Measurements from ENCODE around the gene PPARG. TPM values are rescaled to one million over a fixed set of nuclear protein-coding genes. Genes with fewer than 3 reads are reported as not detected.
"Not testable (repeated sequence)": the region's sequence is repeated elsewhere in the genome, so short reads cannot be mapped to it uniquely, and the experiment has no call there.

Gene PPARG
- total RNA-seq: 1 to 10 TPM in 1 of 3 donors, under 1 TPM in 2; 0.47 to 1.8 (median 0.83) TPM

- DNase-seq (no peak), ATAC-seq (peak; percentile 46 to 65)
- peaks cover 55% of the 10 kb centered on the region for H3K27me3 Mint-ChIP-seq (ENCODE audit: low read depth)
- peaks cover 7% of the 10 kb centered on the region for H3K9me3 Mint-ChIP-seq
- no peaks in the 10 kb centered on the region for H3K36me3 Mint-ChIP-seq (ENCODE audit: insufficient read depth)
- peak within 1 kb of the TSS; percentile 54 for H3K4me3 Mint-ChIP-seq
- H3K4me1 Mint-ChIP-seq (ENCODE audit: low read depth): peaks cover 7% of the 10 kb centered on the region
These were observed at the start of gene PPARG for GRCh38 chr3:12288182-12289129. Gene PPARG (plus strand): TSS chr3:12289070. CDS start chr3:12379712, 90,642 bp downstream.

- H3K36me3 Mint-ChIP-seq (ENCODE audit: insufficient read depth): no peaks in the 10 kb centered on the region
- no peaks in the 10 kb centered on the region for H3K4me1 Mint-ChIP-seq (ENCODE audit: low read depth)
- DNase-seq (no peak), ATAC-seq (no peak)
- peaks cover 4% of the 10 kb centered on the region for H3K27me3 Mint-ChIP-seq (ENCODE audit: low read depth)
- H3K9me3 Mint-ChIP-seq: no peaks in the 10 kb centered on the region
- no peak overlapping the region for H3K4me3 Mint-ChIP-seq
These were observed 49.6 kb upstream of the PPARG start for GRCh38 chr3:12239301-12239700.

- H3K9me3 Mint-ChIP-seq: no peaks in the 10 kb centered on the region
- no peak for ATAC-seq
These were observed 46.1 kb upstream of the PPARG start for GRCh38 chr3:12242772-12243171.

GRCh38 chr3:12246497-12247163 lies 42.2 kb upstream of the PPARG start:
- no peak for ATAC-seq
- no peak overlapping the region for H3K4me3 Mint-ChIP-seq
- no peak for DNase-seq

More at GRCh38 chr3:12242772-12243171, 46.1 kb upstream of the PPARG start:
- H3K4me1 Mint-ChIP-seq (ENCODE audit: low read depth): no peaks in the 10 kb centered on the region
- peaks cover 17% of the 10 kb centered on the region for H3K27me3 Mint-ChIP-seq (ENCODE audit: low read depth)
- DNase-seq: no peak
- no peaks in the 10 kb centered on the region for H3K36me3 Mint-ChIP-seq (ENCODE audit: insufficient read depth)
- H3K4me3 Mint-ChIP-seq: no peak overlapping the region

GRCh38 chr3:12247411-12247810 lies 41.5 kb upstream of the PPARG start:
- ATAC-seq: no peak
- Mint-ChIP-seq H3K4me3 (no peak overlapping the region), H3K9me3 (peaks cover 12% of the 10 kb centered on the region), H3K27me3 (ENCODE audit: low read depth) (peaks cover 22% of the 10 kb centered on the region), H3K36me3 (ENCODE audit: insufficient read depth) (no peaks in the 10 kb centered on the region), H3K4me1 (ENCODE audit: low read depth) (no peaks in the 10 kb centered on the region)
- no peak for DNase-seq

More at GRCh38 chr3:12246497-12247163, 42.2 kb upstream of the PPARG start:
- H3K4me1 Mint-ChIP-seq (ENCODE audit: low read depth): no peaks in the 10 kb centered on the region
- peaks cover 12% of the 10 kb centered on the region for H3K9me3 Mint-ChIP-seq
- peaks cover 22% of the 10 kb centered on the region for H3K27me3 Mint-ChIP-seq (ENCODE audit: low read depth)
- no peaks in the 10 kb centered on the region for H3K36me3 Mint-ChIP-seq (ENCODE audit: insufficient read depth)

DNA sequence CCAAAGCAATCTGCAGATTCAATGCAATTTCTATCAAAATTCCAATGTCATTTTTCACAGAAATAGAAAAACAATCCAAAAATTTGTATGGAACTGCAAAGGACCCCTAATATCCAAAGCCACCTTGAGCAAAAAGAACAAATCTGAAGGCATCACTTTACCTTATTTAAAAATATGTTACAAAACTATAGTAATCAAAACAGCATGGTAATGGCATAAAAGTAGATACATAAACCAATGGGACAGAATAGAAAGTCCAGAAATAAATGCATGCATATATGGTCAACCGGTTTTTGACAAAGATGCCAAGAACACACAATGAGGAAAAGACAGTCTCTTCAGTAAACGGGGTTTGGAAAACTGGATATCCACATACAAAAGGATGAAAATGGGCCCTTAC lies 39.4 kb upstream of the PPARG start:
- Mint-ChIP-seq H3K9me3 (peaks cover 12% of the 10 kb centered on the region), H3K36me3 (ENCODE audit: insufficient read depth) (no peaks in the 10 kb centered on the region), H3K4me3 (no peak overlapping the region), H3K4me1 (ENCODE audit: low read depth) (no peaks in the 10 kb centered on the region), H3K27me3 (ENCODE audit: low read depth) (peaks cover 22% of the 10 kb centered on the region)
- no peak for ATAC-seq
- DNase-seq: no peak

DNA sequence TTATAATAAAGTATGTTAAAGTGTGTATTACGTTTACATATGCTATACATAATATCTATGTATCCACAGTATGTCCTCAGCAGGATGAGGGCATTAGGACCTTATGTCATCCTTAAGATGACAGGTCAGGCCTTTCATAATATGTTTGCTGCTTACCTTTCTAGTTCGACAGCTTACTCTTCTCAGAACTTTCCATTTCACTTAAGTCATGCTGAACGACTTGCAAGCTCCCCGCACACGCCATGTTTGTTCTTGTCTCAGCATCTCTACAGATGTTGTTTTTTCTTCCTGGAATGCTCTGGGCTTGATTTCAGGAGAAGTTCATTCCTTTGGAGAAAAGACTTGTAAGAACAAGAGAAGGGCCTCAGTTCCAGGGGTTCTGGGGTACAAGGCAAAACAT lies 36.0 kb upstream of the PPARG start:
- Mint-ChIP-seq H3K4me1 (ENCODE audit: low read depth) (no peaks in the 10 kb centered on the region), H3K4me3 (no peak overlapping the region), H3K36me3 (ENCODE audit: insufficient read depth) (no peaks in the 10 kb centered on the region), H3K9me3 (peaks cover 12% of the 10 kb centered on the region), H3K27me3 (ENCODE audit: low read depth) (peaks cover 8% of the 10 kb centered on the region)
- DNase-seq (no peak), ATAC-seq (no peak)

GRCh38 chr3:12253516-12254343 lies 35.1 kb upstream of the PPARG start:
- ATAC-seq (no peak), DNase-seq (no peak)
- peaks cover 6% of the 10 kb centered on the region for H3K27me3 Mint-ChIP-seq (ENCODE audit: low read depth)
- no peaks in the 10 kb centered on the region for H3K36me3 Mint-ChIP-seq (ENCODE audit: insufficient read depth)
- no peak overlapping the region for H3K4me3 Mint-ChIP-seq
- no peaks in the 10 kb centered on the region for H3K4me1 Mint-ChIP-seq (ENCODE audit: low read depth)
- H3K9me3 Mint-ChIP-seq: peaks cover 12% of the 10 kb centered on the region

- H3K27me3 Mint-ChIP-seq (ENCODE audit: low read depth): peaks cover 9% of the 10 kb centered on the region
- DNase-seq (no peak), ATAC-seq (no peak)
- no peak overlapping the region for H3K4me3 Mint-ChIP-seq
- H3K9me3 Mint-ChIP-seq: peaks cover under 1% of the 10 kb centered on the region
- H3K36me3 Mint-ChIP-seq (ENCODE audit: insufficient read depth): no peaks in the 10 kb centered on the region
- no peaks in the 10 kb centered on the region for H3K4me1 Mint-ChIP-seq (ENCODE audit: low read depth)
These were observed 33.5 kb upstream of the PPARG start for GRCh38 chr3:12255393-12255792.

- ATAC-seq (no peak), DNase-seq (no peak)
- Mint-ChIP-seq H3K4me1 (ENCODE audit: low read depth) (no peaks in the 10 kb centered on the region), H3K27me3 (ENCODE audit: low read depth) (peaks cover 10% of the 10 kb centered on the region), H3K36me3 (ENCODE audit: insufficient read depth) (no peaks in the 10 kb centered on the region), H3K9me3 (no peaks in the 10 kb centered on the region), H3K4me3 (no peak overlapping the region)
These were observed 30.0 kb upstream of the PPARG start for GRCh38 chr3:12258911-12259310.

- H3K36me3 Mint-ChIP-seq (ENCODE audit: insufficient read depth); ATAC-seq; H3K4me3 Mint-ChIP-seq; H3K27me3 Mint-ChIP-seq (ENCODE audit: low read depth); DNase-seq; H3K9me3 Mint-ChIP-seq; H3K4me1 Mint-ChIP-seq (ENCODE audit: low read depth): not testable (repeated sequence)
These were observed 26.7 kb upstream of the PPARG start for GRCh38 chr3:12262173-12262572.

- H3K9me3 Mint-ChIP-seq: no peaks in the 10 kb centered on the region
- no peaks in the 10 kb centered on the region for H3K27me3 Mint-ChIP-seq (ENCODE audit: low read depth)
- no peaks in the 10 kb centered on the region for H3K4me1 Mint-ChIP-seq (ENCODE audit: low read depth)
- H3K4me3 Mint-ChIP-seq: no peak overlapping the region
- DNase-seq (no peak), ATAC-seq (no peak)
- H3K36me3 Mint-ChIP-seq (ENCODE audit: insufficient read depth): no peaks in the 10 kb centered on the region
These were observed 23.4 kb upstream of the PPARG start for GRCh38 chr3:12265508-12265907.

DNA sequence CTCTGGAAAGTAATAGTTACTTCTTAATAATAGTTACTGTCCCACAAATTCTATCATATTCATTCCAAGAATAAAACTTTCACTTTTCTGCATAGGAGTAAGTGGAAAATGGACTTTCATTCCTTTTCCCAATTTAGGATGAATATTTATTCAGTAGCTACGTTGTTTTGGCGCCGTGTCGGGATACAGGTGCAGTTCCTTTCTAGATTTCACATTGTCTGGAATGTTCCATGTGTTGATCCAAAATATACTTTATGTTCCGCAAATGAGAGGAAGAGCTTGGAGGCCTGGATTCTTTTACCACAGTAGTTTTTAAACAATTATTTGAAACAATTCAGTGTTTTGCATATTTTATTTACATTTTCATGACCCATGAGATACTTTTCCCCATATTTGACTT lies 22.8 kb upstream of the PPARG start:
- Mint-ChIP-seq H3K4me3 (no peak overlapping the region), H3K4me1 (ENCODE audit: low read depth) (no peaks in the 10 kb centered on the region), H3K36me3 (ENCODE audit: insufficient read depth) (no peaks in the 10 kb centered on the region), H3K9me3 (no peaks in the 10 kb centered on the region), H3K27me3 (ENCODE audit: low read depth) (no peaks in the 10 kb centered on the region)
- ATAC-seq (no peak), DNase-seq (no peak)

- H3K4me3 Mint-ChIP-seq: no peak overlapping the region
- no peak for DNase-seq
- H3K4me1 Mint-ChIP-seq (ENCODE audit: low read depth): no peaks in the 10 kb centered on the region
- H3K27me3 Mint-ChIP-seq (ENCODE audit: low read depth): peaks cover 4% of the 10 kb centered on the region
- H3K36me3 Mint-ChIP-seq (ENCODE audit: insufficient read depth): no peaks in the 10 kb centered on the region
- no peak for ATAC-seq
- no peaks in the 10 kb centered on the region for H3K9me3 Mint-ChIP-seq
These were observed 21.4 kb upstream of the PPARG start for GRCh38 chr3:12267376-12268030.

All from activated T-cell treated with anti-CD3 and anti-CD28 coated beads, Interleukin-2, amount 50 U/mL, for 4 hours (primary cell).